K562 (cell line): ENCODE results near the gene UMODL1. TPM values are rescaled to one million over a fixed set of nuclear protein-coding genes. Genes with fewer than 3 reads are reported as not detected.

ENCODE experiments used
- ATAC-seq: fragments of 200-7000 bp; cut with Tn5 transposase; 3 replicates; pipeline ENCODE4 v1.9.1; 2020; ENCODE audit warnings: moderate library complexity
- BruUV-seq: library from RNA; stranded (reverse); fragments of 400-500 nt; replicated peaks from 2 replicates; lab custom pipeline; 2021; lab: Mats Ljungman, UMichigan
- CTCF ChIA-PET: fragments of 300-600 bp; formaldehyde crosslinking; extraction: SDS; loops from one replicate; lab custom pipeline; 2021; ENCODE audit warnings: low intra/inter-chr PET ratio; lab: Yijun Ruan, JAX
- POLR2A ChIA-PET: fragments of 300-600, 350-650 bp; sonication (Branson Sonifier 250); formaldehyde crosslinking; extraction: SDS; loops from one replicate; lab custom pipeline; 2021; ENCODE audit warnings: antibody characterized with exemption, inconsistent platforms; lab: Yijun Ruan, JAX
- DNase-seq, 4 experiments: peaks; one replicate each; pipeline versions ENCODE4 v3.0.0 to v3.0.0-alpha.2; 2011 to 2018; ENCODE audit warnings: low spot score in 3 of 4, mixed read lengths in 3 of 4; ENCODE audit errors: extremely low read depth in 1 of 4
- FAIRE-seq: peaks from 2 replicates; lab custom pipeline; 2011; peaks lifted over from hg19 to GRCh38; lab: Jason Lieb, UNC
- H2AFZ ChIP-seq: 2 replicates; pipeline ENCODE4 v1.6.0; 2011; ENCODE audit warnings: low read depth, low read length, control low read depth, inconsistent platforms
- H3K27ac ChIP-seq: fragments of 200-600 bp; 3 replicates; pipeline ENCODE4 v1.8.0; 2011; ENCODE audit warnings: low read depth, mild to moderate bottlenecking, control low read depth, inconsistent platforms, low read length, moderate library complexity, mixed read lengths; ENCODE audit errors: extremely low read depth
- H3K27me3 ChIP-seq, 2 experiments: fragments of 300-600 bp in 1 of 2; 2 replicates in 1 of 2; 3 replicates in 1 of 2; pipeline versions ENCODE4 v1.6.0 to v1.8.0; 2011; ENCODE audit warnings: inconsistent platforms in 2 of 2, low read length in 2 of 2, mild to moderate bottlenecking in 1 of 2, mixed read lengths in 1 of 2, moderate library complexity in 1 of 2; ENCODE audit not compliant: control insufficient read depth in 2 of 2, insufficient read depth in 2 of 2
- H3K36me3 ChIP-seq: fragments of 300-600 bp; 3 replicates; pipeline ENCODE4 v1.8.0; 2011; ENCODE audit warnings: mild to moderate bottlenecking, low read length, inconsistent platforms; ENCODE audit not compliant: control insufficient read depth, insufficient read depth
- H3K4me1 ChIP-seq, 2 experiments: fragments of 200-600 bp in 1 of 2; replicated peaks in 1 of 2; 2 replicates in 1 of 2; 3 replicates in 1 of 2; pipeline versions ENCODE4 v1.5.1 to v1.8.0; 2011; ENCODE audit warnings: inconsistent platforms in 2 of 2, low read length in 2 of 2, mild to moderate bottlenecking in 1 of 2, mixed read lengths in 1 of 2, moderate library complexity in 1 of 2; ENCODE audit not compliant: control insufficient read depth in 2 of 2, insufficient read depth in 2 of 2
- H3K4me2 ChIP-seq: 2 replicates; pipeline ENCODE4 v1.6.1; 2011; ENCODE audit warnings: low read length, control low read depth, inconsistent platforms, mixed read lengths; ENCODE audit not compliant: insufficient read depth
- H3K4me3 ChIP-seq: fragments of 200-600 bp; sonication (generic), shearing (Covaris generic); 2 replicates; pipeline ENCODE4 v1.5.1; 2016; ENCODE audit warnings: control low read depth, inconsistent platforms
- H3K79me2 ChIP-seq: fragments of 200-600 bp; 3 replicates; pipeline ENCODE4 v1.8.0; 2011; ENCODE audit warnings: low read length, inconsistent platforms; ENCODE audit not compliant: control insufficient read depth, insufficient read depth
- H3K9ac ChIP-seq, 2 experiments: 2 replicates each; pipeline versions ENCODE4 v1.6.0 to v1.6.1; 2011; ENCODE audit warnings: low read depth in 2 of 2, low read length in 2 of 2, control low read depth in 1 of 2, inconsistent platforms in 1 of 2, mild to moderate bottlenecking in 1 of 2, mixed read lengths in 1 of 2; ENCODE audit not compliant: insufficient read depth in 1 of 2
- H3K9me1 ChIP-seq: one replicate; pipeline ENCODE4 v1.6.0; 2011; ENCODE audit warnings: inconsistent platforms, mild to moderate bottlenecking, low read length, moderate library complexity; ENCODE audit not compliant: control insufficient read depth, insufficient read depth
- H3K9me3 ChIP-seq: replicated peaks from 2 replicates; pipeline ENCODE4 v1.5.1; 2011; ENCODE audit warnings: low read depth, low read length, inconsistent platforms; ENCODE audit not compliant: control insufficient read depth, insufficient read depth
- H4K20me1 ChIP-seq: replicated peaks from 2 replicates; pipeline ENCODE4 v1.6.1; 2011; ENCODE audit warnings: low read length, inconsistent platforms, mixed read lengths; ENCODE audit not compliant: control insufficient read depth, insufficient read depth
- ARNT ChIP-seq, 2 experiments: fragments of 450-650 bp; IDR thresholded peaks; 2 replicates each; pipeline ENCODE4 v1.6.1; 2016; ENCODE audit warnings: mild to moderate bottlenecking in 1 of 2
- BRD4 ChIP-seq: fragments of 200-600 bp; sonication (generic); IDR thresholded peaks from 2 replicates; pipeline ENCODE4 v1.6.1; 2017; ENCODE audit warnings: inconsistent platforms
- CBFA2T2 ChIP-seq: fragments of 450-650 bp; conservative IDR thresholded peaks from 2 replicates; pipeline ENCODE4 v1.6.1; 2017; ENCODE audit warnings: mild to moderate bottlenecking
- CHD4 ChIP-seq: fragments of 200-600 bp; sonication (generic); IDR thresholded peaks from 3 replicates; pipeline ENCODE4 v1.6.1; 2012; ENCODE audit warnings: low read depth, mild to moderate bottlenecking, mixed read lengths, low read length, inconsistent platforms; ENCODE audit not compliant: insufficient read depth, insufficient replicate concordance, poor library complexity, severe bottlenecking
- FOXK2 ChIP-seq, 2 experiments: fragments of 450-650 bp; IDR thresholded peaks in 1 of 2; conservative IDR thresholded peaks in 1 of 2; 2 replicates each; pipeline ENCODE4 v1.6.1; 2016; ENCODE audit warnings: low read depth in 2 of 2, mild to moderate bottlenecking in 1 of 2
- GABPB2 ChIP-seq: fragments of 250-450 bp; sonication (Bioruptor Pico); conservative IDR thresholded peaks from 2 replicates; pipeline ENCODE4 v1.5.1; 2021; ENCODE audit warnings: mild to moderate bottlenecking
- HLTF ChIP-seq: fragments of 450-650 bp; IDR thresholded peaks from 2 replicates; pipeline ENCODE4 v1.6.1; 2016
- HOXB6 ChIP-seq: fragments of 250-450 bp; sonication (Bioruptor Pico); IDR thresholded peaks from 2 replicates; pipeline ENCODE4 v1.5.1; 2022; ENCODE audit warnings: mild to moderate bottlenecking, borderline replicate concordance
- ILK ChIP-seq: fragments of 450-650 bp; IDR thresholded peaks from 2 replicates; pipeline ENCODE4 v1.6.1; 2016; ENCODE audit warnings: missing genetic modification characterization, low read depth, mild to moderate bottlenecking, missing compliant biosample characterization, moderate library complexity, borderline replicate concordance
- TSC22D4 ChIP-seq: fragments of 450-650 bp; IDR thresholded peaks from 2 replicates; pipeline ENCODE4 v1.6.1; 2016; ENCODE audit warnings: missing genetic modification characterization, missing biosample characterization, control low read depth
- ZFP36 ChIP-seq: fragments of 150-350 bp; IDR thresholded peaks from 2 replicates; pipeline ENCODE4 v1.6.1; 2018; ENCODE audit warnings: low read length, low read depth; ENCODE audit not compliant: partially characterized antibody
- ZNF785 ChIP-seq: fragments of 250-450 bp; sonication (Bioruptor Pico); IDR thresholded peaks from 2 replicates; pipeline ENCODE4 v1.4.0; 2020; ENCODE audit warnings: mild to moderate bottlenecking
- WGBS: fragments of 100-300 bp; shearing (Covaris generic); methylation state at CpG from one replicate; pipeline ENCODE4 v1.1.6; 2016; ENCODE audit warnings: low coverage, mixed read lengths; ENCODE audit not compliant: insufficient coverage; ENCODE audit errors: missing lambda C conversion rate; 5-methylcytosine and 5-hydroxymethylcytosine counted together
- in situ Hi-C: fragments of 300-500 bp; cut with MboI; formaldehyde crosslinking; loops from 4 replicates; pipeline ENCODE4 v1.15.0; 2018; ENCODE audit warnings: inconsistent platforms, mixed read lengths
- intact Hi-C: fragments of 100-400 bp; cut with micrococcal nuclease; formaldehyde crosslinking; loops from 2 replicates; pipeline ENCODE4 v1.14.2; 2022
- polyA plus RNA-seq, 8 experiments: library from polyadenylated mRNA; depleted of rRNA in 4 of 8; stranded (reverse) in 5 of 8; unstranded in 3 of 8; fragments of >200 nt; fragmentation: Nextera tagmentation in 2 of 8; fragmentation: Illumina TruSeq in 1 of 8; extraction: Ambion mirVana in 2 of 8; extraction: Trizol in 1 of 8; gene quantifications; 2 replicates each; pipeline versions ENCODE4 v1.2.1 to v1.2.3, GENCODE V29; 2011 to 2014; ENCODE audit warnings: inconsistent platforms in 1 of 8, missing spikeins in 1 of 8
- total RNA-seq, 7 experiments: library from RNA; depleted of rRNA in 6 of 7; stranded (reverse); fragments of >200 nt in 6 of 7; fragmentation: Illumina TruSeq in 2 of 7; extraction: Trizol in 2 of 7; gene quantifications; 2 replicates each; pipeline versions ENCODE4 v1.2.1 to v1.2.3, GENCODE V29; 2011 to 2021; ENCODE audit warnings: low replicate concordance in 1 of 7
- TF ChIP-seq, protein P1 (sequence below): IDR thresholded peaks from 2 replicates; pipeline ENCODE4 v1.6.1; 2011; ENCODE audit warnings: borderline replicate concordance, low read depth, mild to moderate bottlenecking, moderate library complexity, low read length; ENCODE audit not compliant: insufficient read depth, poor library complexity, severe bottlenecking
- TF ChIP-seq, protein P2 (sequence below): sonication (generic); IDR thresholded peaks from 2 replicates; pipeline ENCODE4 v1.6.1; 2016
- TF ChIP-seq, protein P3 (sequence below): sonication (generic); formaldehyde crosslinking; IDR thresholded peaks from 2 replicates; pipeline ENCODE4 v1.8.0; 2022; ENCODE audit warnings: mild to moderate bottlenecking, missing genetic modification reagents
- TF ChIP-seq, protein P4 (sequence below): fragments of 250-450 bp; sonication (Bioruptor Pico); IDR thresholded peaks from 2 replicates; pipeline ENCODE4 v1.5.1; 2021; ENCODE audit warnings: mild to moderate bottlenecking

UMODL1 gene
- total and polyA plus RNA-seq, 9 of the 15 experiments (the other 6 are each of a cell fraction or from before 2014, with no cell fraction given): not detected

DNA sequence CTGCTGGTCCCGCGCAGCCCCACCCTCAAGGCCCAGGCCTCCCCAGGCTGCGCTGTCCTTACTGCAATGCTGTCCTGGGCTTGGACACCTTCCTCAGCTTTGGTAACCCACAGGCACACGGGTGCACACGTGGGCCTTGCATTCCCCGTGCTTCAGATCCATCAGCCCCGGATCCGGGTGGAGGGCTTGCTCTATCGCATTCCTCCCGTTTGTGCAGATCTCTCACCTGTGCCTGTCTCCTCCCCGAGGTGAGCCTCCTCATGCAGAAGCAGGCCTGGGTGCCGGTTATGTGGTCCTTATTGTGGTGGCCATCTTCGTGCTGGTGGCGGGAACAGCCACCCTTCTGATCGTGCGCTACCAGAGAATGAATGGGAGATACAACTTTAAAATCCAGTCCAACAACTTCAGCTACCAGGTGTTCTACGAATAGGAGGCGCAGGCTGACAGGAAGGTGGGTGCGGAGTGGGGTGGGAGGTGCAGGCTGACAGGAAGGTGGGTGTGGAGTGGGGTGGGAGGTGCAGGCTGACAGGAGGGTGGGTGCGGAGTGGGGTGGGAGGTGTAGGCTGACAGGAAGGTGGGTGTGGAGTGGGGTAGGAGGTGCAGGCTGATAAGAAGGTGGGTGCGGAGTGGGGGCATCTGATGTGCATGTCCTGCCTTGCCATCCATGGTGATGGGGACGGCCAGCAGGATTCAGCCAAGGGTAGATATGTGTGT, 66.2 kb downstream of the UMODL1 start:
- H3K36me3 ChIP-seq: no peaks in the 10 kb centered on the region
- H3K4me3 ChIP-seq: no peak overlapping the region
- FAIRE-seq: no peak
- H3K4me2 ChIP-seq: no peak overlapping the region
- H3K9me1 ChIP-seq: no peaks in the 10 kb centered on the region
- no peak overlapping the region; a peak in 1 of 4 replicates for H3K9ac ChIP-seq
- no peaks in the 10 kb centered on the region; a peak in 1 of 5 replicates for H3K4me1 ChIP-seq
- DNase-seq: no peak
- no peak for TF ChIP-seq GABPB2 (CRISPR knock-in tag)
- no peak for TF ChIP-seq HOXB6 (CRISPR knock-in tag)
- TF ChIP-seq ZFP36: no peak
- TF ChIP-seq ILK: no peak
- no peak for TF ChIP-seq FOXK2 (conservative IDR thresholded peaks at IDR 0.05 in 1 of 2, IDR thresholded peaks at IDR 0.05 in 1 of 2; ENCODE audit: low read depth in 2 of 2)
- TF ChIP-seq CHD4: no peak
- TF ChIP-seq ZNF785 (CRISPR knock-in tag): no peak
- TF ChIP-seq CBFA2T2: no peak
- TF ChIP-seq, protein P1, sequence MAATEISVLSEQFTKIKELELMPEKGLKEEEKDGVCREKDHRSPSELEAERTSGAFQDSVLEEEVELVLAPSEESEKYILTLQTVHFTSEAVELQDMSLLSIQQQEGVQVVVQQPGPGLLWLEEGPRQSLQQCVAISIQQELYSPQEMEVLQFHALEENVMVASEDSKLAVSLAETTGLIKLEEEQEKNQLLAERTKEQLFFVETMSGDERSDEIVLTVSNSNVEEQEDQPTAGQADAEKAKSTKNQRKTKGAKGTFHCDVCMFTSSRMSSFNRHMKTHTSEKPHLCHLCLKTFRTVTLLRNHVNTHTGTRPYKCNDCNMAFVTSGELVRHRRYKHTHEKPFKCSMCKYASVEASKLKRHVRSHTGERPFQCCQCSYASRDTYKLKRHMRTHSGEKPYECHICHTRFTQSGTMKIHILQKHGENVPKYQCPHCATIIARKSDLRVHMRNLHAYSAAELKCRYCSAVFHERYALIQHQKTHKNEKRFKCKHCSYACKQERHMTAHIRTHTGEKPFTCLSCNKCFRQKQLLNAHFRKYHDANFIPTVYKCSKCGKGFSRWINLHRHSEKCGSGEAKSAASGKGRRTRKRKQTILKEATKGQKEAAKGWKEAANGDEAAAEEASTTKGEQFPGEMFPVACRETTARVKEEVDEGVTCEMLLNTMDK: no peak
- TF ChIP-seq, protein P2, sequence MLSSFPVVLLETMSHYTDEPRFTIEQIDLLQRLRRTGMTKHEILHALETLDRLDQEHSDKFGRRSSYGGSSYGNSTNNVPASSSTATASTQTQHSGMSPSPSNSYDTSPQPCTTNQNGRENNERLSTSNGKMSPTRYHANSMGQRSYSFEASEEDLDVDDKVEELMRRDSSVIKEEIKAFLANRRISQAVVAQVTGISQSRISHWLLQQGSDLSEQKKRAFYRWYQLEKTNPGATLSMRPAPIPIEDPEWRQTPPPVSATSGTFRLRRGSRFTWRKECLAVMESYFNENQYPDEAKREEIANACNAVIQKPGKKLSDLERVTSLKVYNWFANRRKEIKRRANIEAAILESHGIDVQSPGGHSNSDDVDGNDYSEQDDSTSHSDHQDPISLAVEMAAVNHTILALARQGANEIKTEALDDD: no peak
- no peak for TF ChIP-seq BRD4
- TF ChIP-seq, protein P3, sequence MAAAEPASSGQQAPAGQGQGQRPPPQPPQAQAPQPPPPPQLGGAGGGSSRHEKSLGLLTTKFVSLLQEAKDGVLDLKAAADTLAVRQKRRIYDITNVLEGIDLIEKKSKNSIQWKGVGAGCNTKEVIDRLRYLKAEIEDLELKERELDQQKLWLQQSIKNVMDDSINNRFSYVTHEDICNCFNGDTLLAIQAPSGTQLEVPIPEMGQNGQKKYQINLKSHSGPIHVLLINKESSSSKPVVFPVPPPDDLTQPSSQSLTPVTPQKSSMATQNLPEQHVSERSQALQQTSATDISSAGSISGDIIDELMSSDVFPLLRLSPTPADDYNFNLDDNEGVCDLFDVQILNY: no peak
- TF ChIP-seq HLTF: no peak
- TF ChIP-seq, protein P4, sequence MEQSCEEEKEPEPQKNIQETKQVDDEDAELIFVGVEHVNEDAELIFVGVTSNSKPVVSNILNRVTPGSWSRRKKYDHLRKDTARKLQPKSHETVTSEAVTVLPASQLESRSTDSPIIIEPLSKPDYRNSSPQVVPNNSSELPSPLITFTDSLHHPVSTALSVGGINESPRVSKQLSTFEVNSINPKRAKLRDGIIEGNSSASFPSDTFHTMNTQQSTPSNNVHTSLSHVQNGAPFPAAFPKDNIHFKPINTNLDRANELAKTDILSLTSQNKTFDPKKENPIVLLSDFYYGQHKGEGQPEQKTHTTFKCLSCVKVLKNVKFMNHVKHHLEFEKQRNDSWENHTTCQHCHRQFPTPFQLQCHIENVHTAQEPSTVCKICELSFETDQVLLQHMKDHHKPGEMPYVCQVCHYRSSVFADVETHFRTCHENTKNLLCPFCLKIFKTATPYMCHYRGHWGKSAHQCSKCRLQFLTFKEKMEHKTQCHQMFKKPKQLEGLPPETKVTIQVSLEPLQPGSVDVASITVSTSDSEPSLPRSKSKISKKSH (CRISPR knock-in tag): no peak
- no peak for TF ChIP-seq ARNT (IDR thresholded peaks at IDR 0.05)
- no peak for TF ChIP-seq TSC22D4 (tag)
- TF ChIP-seq, all 486 proteins: peak for 0
- BruUV-seq: no TSS peak
- ChIA-PET CTCF (no interaction called here), POLR2A (interaction anchor here (0.6 kb wide), 1 partner anchor 200 kb away, joined by 3 read pairs; no protein-coding TSS in a partner anchor)
- Histone ChIP-seq H3K27ac (no peak overlapping the region), H2AFZ (no peak overlapping the region), H3K79me2 (no peaks in the 10 kb centered on the region), H4K20me1 (peaks cover 12% of the 10 kb centered on the region), H3K9me3 (no peaks in the 10 kb centered on the region), H3K27me3 (peaks cover 28 to 72% of the 10 kb centered on the region in 2 experiments)
- in situ Hi-C loops: no loop called here
- 1% methylated on average over 21 of the region's 22 CpGs for WGBS
- intact Hi-C loops: no loop called here
- no peak for ATAC-seq
